NT2/D1 (cell line): Measurements from ENCODE around the gene TRIOBP.

ENCODE experiments used
- DNase-seq: peaks from one replicate; pipeline ENCODE4 v3.0.0-alpha.2; 2011; ENCODE audit warnings: low read depth, low spot score
- H3K27me3 ChIP-seq: 2 replicates; pipeline ENCODE4 v1.6.0; 2011; ENCODE audit warnings: mild to moderate bottlenecking; ENCODE audit not compliant: insufficient read length, insufficient read depth
- H3K36me3 ChIP-seq: 2 replicates; pipeline ENCODE4 v1.6.1; 2011; ENCODE audit warnings: mild to moderate bottlenecking, low read length, mixed read lengths; ENCODE audit not compliant: insufficient read depth, insufficient read length
- H3K4me1 ChIP-seq: 2 replicates; pipeline ENCODE4 v1.5.1; 2011; ENCODE audit not compliant: insufficient read depth, insufficient read length
- H3K4me3 ChIP-seq: 2 replicates; pipeline ENCODE4 v1.5.1; 2011; ENCODE audit warnings: low read depth; ENCODE audit not compliant: insufficient read length
- H3K9ac ChIP-seq: 2 replicates; pipeline ENCODE4 v1.6.0; 2011; ENCODE audit warnings: low read depth; ENCODE audit not compliant: insufficient read length
- H3K9me3 ChIP-seq: 2 replicates; pipeline ENCODE4 v1.5.1; 2011; ENCODE audit warnings: mild to moderate bottlenecking, low read length; ENCODE audit not compliant: insufficient read depth
- SUZ12 ChIP-seq: IDR thresholded peaks from 2 replicates; pipeline ENCODE4 v1.6.1; 2011; ENCODE audit not compliant: insufficient read length, insufficient read depth; ENCODE audit errors: extremely low read depth
- YY1 ChIP-seq: IDR thresholded peaks from 2 replicates; pipeline ENCODE4 v1.6.1; 2011; ENCODE audit not compliant: insufficient read length, insufficient read depth
- ZNF274 ChIP-seq: IDR thresholded peaks from 2 replicates; pipeline ENCODE4 v1.6.1; 2011; ENCODE audit warnings: mild to moderate bottlenecking, low read depth, low read length

TRIOBP gene

DNA sequence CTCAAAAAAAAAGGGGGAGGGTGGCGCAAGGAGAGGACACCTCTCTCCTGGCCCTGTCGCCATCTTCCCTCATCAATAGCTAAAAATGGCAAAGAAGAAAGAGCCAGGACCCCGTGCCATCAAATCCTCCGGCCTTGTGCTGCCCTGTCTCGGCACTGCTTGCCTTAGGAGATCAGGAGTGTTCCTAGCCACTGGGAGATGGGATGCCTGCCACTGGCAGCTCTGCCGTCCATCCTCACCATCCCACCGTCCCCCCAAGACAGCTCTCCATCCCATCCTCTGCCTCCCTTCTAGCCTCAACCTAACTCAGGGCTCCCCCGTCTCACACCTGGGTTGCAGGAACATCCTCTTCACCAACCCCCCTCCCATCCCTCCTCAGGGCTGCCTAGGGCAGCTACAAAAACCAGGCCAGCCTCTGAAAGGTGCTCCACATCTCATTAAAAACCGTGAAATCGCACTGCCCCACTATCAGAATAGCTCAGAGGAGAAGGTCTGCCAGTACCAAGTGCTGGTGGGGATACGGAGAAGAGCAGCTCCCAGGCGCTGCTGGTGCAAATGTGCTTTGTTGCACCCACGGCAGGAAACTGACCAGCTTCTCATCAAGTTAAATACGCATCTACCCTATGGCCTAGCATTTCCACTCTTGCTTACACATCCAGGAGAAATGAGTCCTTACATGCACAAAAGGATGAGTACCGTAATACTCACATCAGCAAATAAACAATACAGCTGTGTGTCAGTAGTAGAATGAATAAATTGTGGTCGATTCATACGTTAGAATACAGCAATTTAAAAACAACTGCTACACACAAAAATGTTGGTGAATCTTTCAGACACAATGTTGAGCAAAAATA is 79.2 kb downstream of the TRIOBP start:
- Histone ChIP-seq H3K4me3 (no peak overlapping the region), H3K9me3 (no peaks in the 10 kb centered on the region), H3K27me3 (no peaks in the 10 kb centered on the region), H3K36me3 (peaks cover 31% of the 10 kb centered on the region), H3K9ac (no peak overlapping the region), H3K4me1 (peaks cover 3% of the 10 kb centered on the region)
- DNase-seq = no peak
- TF ChIP-seq ZNF274 = no peak
- no peak for TF ChIP-seq YY1
- no peak for TF ChIP-seq SUZ12

DNA sequence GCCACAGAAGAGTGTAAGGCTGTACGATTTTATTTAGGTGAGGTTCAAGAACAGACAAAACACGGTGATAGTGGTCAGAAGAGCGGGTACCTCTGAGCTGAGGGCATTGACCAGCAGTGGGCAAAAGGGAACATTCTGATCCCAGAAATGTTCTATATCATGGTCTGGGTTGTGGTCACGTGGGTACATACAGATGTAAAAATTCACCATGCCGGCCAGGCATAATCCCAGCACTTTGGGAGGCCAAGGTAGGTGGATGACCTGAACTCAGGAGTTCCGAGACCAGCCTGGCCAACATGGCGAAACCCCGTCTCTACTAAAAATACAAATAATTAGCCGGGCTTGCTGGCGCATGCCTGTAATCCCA is 79.8 kb downstream of the TRIOBP start:
- Histone ChIP-seq H3K4me1 (peaks cover 6% of the 10 kb centered on the region), H3K9me3 (no peaks in the 10 kb centered on the region), H3K4me3 (no peak overlapping the region), H3K36me3 (peaks cover 25% of the 10 kb centered on the region), H3K27me3 (no peaks in the 10 kb centered on the region), H3K9ac (no peak overlapping the region)
- no peak for TF ChIP-seq SUZ12
- no peak for DNase-seq

DNA sequence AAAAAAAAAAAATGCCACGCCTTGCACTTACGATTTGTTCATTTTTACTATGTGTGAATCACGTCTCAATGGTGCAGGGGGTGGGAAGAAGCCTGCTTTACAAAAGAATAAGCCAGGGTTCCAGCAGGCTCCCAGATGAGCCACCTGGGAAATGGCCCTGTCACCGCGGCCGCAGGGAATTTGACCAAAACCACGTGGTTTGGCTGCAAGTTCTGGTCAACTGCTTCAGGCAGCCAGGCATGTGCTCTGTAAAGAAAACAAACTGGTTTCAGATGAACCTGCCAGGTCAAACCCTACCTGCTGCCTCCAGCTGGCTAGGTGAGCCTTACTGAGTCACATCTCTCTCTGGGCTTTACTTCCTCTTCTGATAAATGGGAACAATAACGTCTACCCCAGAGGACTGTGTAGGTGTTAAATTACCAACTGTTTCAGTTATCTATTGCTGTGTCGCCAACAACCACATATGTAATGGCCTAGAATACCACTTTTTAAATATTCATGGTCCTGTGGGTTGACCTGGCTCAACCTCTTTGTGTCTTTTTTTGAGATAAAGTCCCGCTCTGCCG is 80.4 kb downstream of the TRIOBP start:
- H3K4me3 ChIP-seq = no peak overlapping the region
- TF ChIP-seq SUZ12 = no peak
- TF ChIP-seq ZNF274 = no peak
- TF ChIP-seq YY1 = no peak
- no peaks in the 10 kb centered on the region for H3K27me3 ChIP-seq
- no peaks in the 10 kb centered on the region for H3K9me3 ChIP-seq
- H3K4me1 ChIP-seq = peaks cover 6% of the 10 kb centered on the region
- DNase-seq = no peak
- H3K36me3 ChIP-seq = peaks cover 19% of the 10 kb centered on the region
- no peak overlapping the region for H3K9ac ChIP-seq

DNA sequence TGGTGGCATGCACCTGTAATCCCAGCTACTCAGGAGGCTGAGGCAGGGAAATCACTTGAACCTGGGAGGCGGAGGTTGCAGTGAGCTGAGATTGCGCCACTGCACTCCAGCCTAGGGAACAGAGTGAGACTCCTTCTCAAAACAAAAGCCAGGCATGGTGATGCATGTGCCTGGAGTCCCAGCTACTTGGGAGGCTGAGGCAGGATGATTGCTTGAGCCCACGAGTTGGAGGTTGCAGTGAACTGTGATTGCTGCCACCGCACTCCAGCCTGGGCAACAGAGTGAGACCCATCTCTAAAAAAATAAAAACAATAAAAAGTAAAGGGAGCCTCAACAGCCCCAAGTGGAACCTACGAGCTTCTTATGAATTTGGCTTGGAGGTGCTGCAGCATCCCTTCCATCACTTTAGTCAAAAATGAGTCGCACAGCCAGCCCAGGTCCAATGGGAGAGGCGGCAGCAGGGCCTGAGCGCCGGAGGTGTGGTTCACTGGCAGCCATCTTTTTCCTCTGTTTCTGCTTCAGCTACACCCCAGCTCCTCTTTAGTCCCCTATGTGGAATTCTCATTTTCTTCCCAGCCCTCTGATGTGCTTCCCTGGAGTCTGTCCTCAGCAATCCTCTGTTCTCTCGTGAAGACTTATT is 81.6 kb downstream of the TRIOBP start:
- H3K9me3 ChIP-seq = no peaks in the 10 kb centered on the region
- DNase-seq = no peak
- no peak overlapping the region for H3K4me3 ChIP-seq
- H3K27me3 ChIP-seq = peaks cover 2% of the 10 kb centered on the region
- H3K9ac ChIP-seq = no peak overlapping the region
- no peak for TF ChIP-seq ZNF274
- no peak for TF ChIP-seq YY1
- no peak for TF ChIP-seq SUZ12
- peaks cover 6% of the 10 kb centered on the region for H3K4me1 ChIP-seq
- H3K36me3 ChIP-seq = peaks cover 9% of the 10 kb centered on the region

DNA sequence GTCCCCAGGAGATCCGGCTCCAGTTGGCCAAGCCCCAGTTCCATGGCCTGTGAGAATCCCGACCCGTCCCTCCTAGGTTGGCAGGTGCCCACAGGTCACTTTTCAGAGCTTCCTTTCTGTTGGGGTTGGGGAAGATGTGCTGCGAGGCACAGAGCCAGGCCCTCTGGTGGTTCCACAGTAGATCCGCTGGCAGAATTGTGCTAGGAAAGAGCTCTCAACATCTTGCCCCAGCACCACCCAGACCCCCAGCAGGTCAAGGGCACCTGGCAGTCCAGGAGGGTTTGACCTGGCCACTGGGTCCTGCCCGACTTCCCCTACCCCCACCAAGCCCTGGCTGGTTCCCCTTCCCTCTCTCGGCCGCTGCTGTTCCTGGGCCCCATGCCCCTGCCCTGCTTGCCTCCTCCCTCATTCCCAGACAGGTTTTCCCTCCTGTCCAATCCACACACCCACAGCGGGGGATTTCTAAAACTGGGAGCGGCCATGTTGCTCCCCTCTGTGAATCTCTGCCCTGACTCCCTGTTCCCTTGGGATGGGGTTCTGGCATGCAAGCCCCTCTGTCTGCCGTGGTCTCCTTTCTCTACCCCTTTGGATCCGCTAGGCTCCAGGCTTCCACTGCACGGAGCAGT is 84.7 kb downstream of the TRIOBP start:
- H3K27me3 ChIP-seq = peaks cover 15% of the 10 kb centered on the region
- H3K9ac ChIP-seq = no peak overlapping the region
- H3K9me3 ChIP-seq = no peaks in the 10 kb centered on the region
- peaks cover 3% of the 10 kb centered on the region for H3K4me1 ChIP-seq
- no peak for DNase-seq
- no peak for TF ChIP-seq ZNF274
- no peak for TF ChIP-seq YY1
- no peak for TF ChIP-seq SUZ12
- H3K4me3 ChIP-seq = no peak overlapping the region
- no peaks in the 10 kb centered on the region for H3K36me3 ChIP-seq

DNA sequence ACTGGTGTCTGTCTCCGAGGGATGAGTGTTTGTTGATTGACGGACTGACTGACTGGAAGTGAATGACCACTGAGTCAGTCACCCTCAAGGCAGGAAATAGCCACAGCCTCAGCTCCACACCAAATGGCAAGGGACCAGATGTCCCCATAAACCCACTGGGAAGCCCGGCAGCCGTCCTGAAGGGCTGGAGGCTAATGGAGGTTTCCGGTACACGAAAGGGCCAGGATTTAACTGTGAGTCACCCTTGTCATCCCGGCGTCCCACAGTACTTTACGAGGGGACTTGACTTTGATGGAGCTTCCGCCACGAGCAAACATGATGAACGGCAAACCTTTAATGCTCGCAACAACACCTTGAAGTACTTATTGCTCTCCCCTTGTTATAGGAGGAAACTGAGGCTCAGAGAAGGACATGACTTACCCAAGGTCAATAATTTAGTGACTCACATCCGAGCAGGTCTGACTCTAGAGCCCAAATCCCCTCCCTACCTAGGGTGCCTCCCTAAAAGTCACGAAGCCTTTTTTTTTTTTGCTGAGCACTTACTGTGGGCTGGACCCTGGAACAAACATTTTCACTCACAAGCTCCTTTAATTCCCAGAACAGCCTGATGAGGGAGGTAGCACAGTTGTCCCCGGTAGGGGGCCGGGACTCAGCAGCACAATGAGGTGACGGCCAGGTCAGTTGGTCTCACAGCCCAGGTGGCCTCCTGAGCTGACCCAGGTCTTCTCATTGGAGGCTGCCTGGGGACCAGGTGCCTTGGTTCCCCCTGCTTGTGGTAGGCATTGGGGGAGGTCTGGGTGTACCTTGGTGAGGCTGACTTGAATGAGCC is 85.7 kb downstream of the TRIOBP start:
- Histone ChIP-seq H3K36me3 (no peaks in the 10 kb centered on the region), H3K4me3 (no peak overlapping the region), H3K9ac (no peak overlapping the region), H3K27me3 (peaks cover 15% of the 10 kb centered on the region), H3K4me1 (peaks cover 3% of the 10 kb centered on the region), H3K9me3 (no peaks in the 10 kb centered on the region)
- TF ChIP-seq ZNF274 (no peak), SUZ12 (no peak), YY1 (no peak)
- no peak for DNase-seq
